HepG2 (cell line): ENCODE measurements around the gene TTLL10. TPM values are rescaled to one million over a fixed set of nuclear protein-coding genes. Genes with fewer than 3 reads are reported as not detected.

Experiments
- AGO1 ChIP-seq: fragments of 200-400 bp; formaldehyde crosslinking; IDR thresholded peaks from 2 replicates; pipeline ENCODE4 v1.6.1; 2017; ENCODE audit warnings: mild to moderate bottlenecking, low read depth, low read length, moderate library complexity; ENCODE audit not compliant: poor library complexity, severe bottlenecking
- ARID4A ChIP-seq: sonication (generic); formaldehyde crosslinking; IDR thresholded peaks from 2 replicates; pipeline ENCODE4 v1.5.0; 2020; ENCODE audit warnings: mild to moderate bottlenecking, missing genetic modification reagents, borderline replicate concordance
- CAMTA2 ChIP-seq: sonication (generic); formaldehyde crosslinking; IDR thresholded peaks from 2 replicates; pipeline ENCODE4 v1.4.0; 2020; ENCODE audit warnings: mild to moderate bottlenecking, missing genetic modification reagents, borderline replicate concordance
- DMAP1 ChIP-seq: IDR thresholded peaks from 2 replicates; pipeline ENCODE4 v1.6.1; 2016
- HNRNPL ChIP-seq: fragments of 200-400 bp; formaldehyde crosslinking; IDR thresholded peaks from 2 replicates; pipeline ENCODE4 v1.6.1; 2017; ENCODE audit warnings: mild to moderate bottlenecking, low read depth, low read length
- SCMH1 ChIP-seq: sonication (generic); formaldehyde crosslinking; IDR thresholded peaks from 2 replicates; pipeline ENCODE4 v1.9.0; 2021; ENCODE audit warnings: missing genetic modification reagents, mild to moderate bottlenecking, borderline replicate concordance
- SMAD1 ChIP-seq: sonication (generic); formaldehyde crosslinking; IDR thresholded peaks from 2 replicates; pipeline ENCODE4 v1.4.0; 2020; ENCODE audit warnings: missing genetic modification reagents, low read depth, mild to moderate bottlenecking, borderline replicate concordance
- SNAI1 ChIP-seq: sonication (generic); formaldehyde crosslinking; IDR thresholded peaks from 2 replicates; pipeline ENCODE4 v1.5.0; 2020; ENCODE audit warnings: mild to moderate bottlenecking, missing genetic modification reagents, borderline replicate concordance
- TAF1 ChIP-seq: sonication (generic); formaldehyde crosslinking; IDR thresholded peaks from 2 replicates; pipeline ENCODE4 v1.4.0; 2020; ENCODE audit warnings: missing genetic modification reagents
- ZNF142 ChIP-seq: sonication (generic); formaldehyde crosslinking; IDR thresholded peaks from 2 replicates; pipeline ENCODE4 v1.4.0; 2020; ENCODE audit warnings: missing genetic modification reagents
- ZNF362 ChIP-seq: sonication (generic); formaldehyde crosslinking; IDR thresholded peaks from 2 replicates; pipeline ENCODE4 v1.4.0; 2020; ENCODE audit warnings: missing genetic modification reagents, mild to moderate bottlenecking, borderline replicate concordance
- ZNF543 ChIP-seq: sonication (generic); formaldehyde crosslinking; IDR thresholded peaks from 2 replicates; pipeline ENCODE4 v1.4.0; 2020; ENCODE audit warnings: mild to moderate bottlenecking, missing genetic modification reagents
- polyA plus RNA-seq, 8 experiments: library from polyadenylated mRNA; depleted of rRNA in 3 of 8; stranded (reverse) in 7 of 8; unstranded in 1 of 8; fragments of >200 nt; fragmentation: Illumina TruSeq in 4 of 8; extraction: Trizol in 4 of 8; gene quantifications; 2 replicates each; pipeline versions ENCODE4 v1.2.1 to v1.2.3, GENCODE V29; 2011 to 2016; ENCODE audit warnings: low read depth in 4 of 8, missing spikeins in 1 of 8, mixed read lengths in 1 of 8; ENCODE audit not compliant: insufficient read depth in 1 of 8
- total RNA-seq, 5 experiments: library from RNA; depleted of rRNA; stranded (reverse); fragments of >200 nt; fragmentation: Illumina TruSeq; extraction: Trizol; gene quantifications; 2 replicates each; pipeline ENCODE4 v1.2.3, GENCODE V29; 2016; ENCODE audit warnings: low read depth in 1 of 5

Gene TTLL10
- total and polyA plus RNA-seq, 2 of the 13 experiments (the other 11 are each of a cell fraction or from before 2014, with no cell fraction given) = not detected

GRCh38 chr1:1128454-1129139 is 45.1 kb upstream of the TTLL10 start (continued):
- no peak for TF ChIP-seq ZNF142 (CRISPR knock-in tag)
- TF ChIP-seq SNAI1 = 0 out of 2 replicates have a peak, but pooled peaks have one; percentile 41
- TF ChIP-seq SMAD1 (CRISPR knock-in tag) = 0 out of 2 replicates have a peak, but pooled peaks have one; percentile 17
- TF ChIP-seq CAMTA2 (CRISPR knock-in tag) = no peak
- peak; percentile 17; the same call in 1 of the 2 replicates for TF ChIP-seq ZNF543 (CRISPR knock-in tag)
- TF ChIP-seq HNRNPL = peak; percentile 72; the same call in 1 of the 2 replicates
- TF ChIP-seq ZNF362 (CRISPR knock-in tag) = no peak
- TF ChIP-seq DMAP1 (CRISPR knock-in tag) = 0 out of 2 replicates have a peak, but pooled peaks have one; percentile 33
- peak; percentile 34 for TF ChIP-seq AGO1
- peak; percentile 64; the same call in 1 of the 2 replicates for TF ChIP-seq ARID4A
- no peak for TF ChIP-seq SCMH1 (CRISPR knock-in tag)
- peak; percentile 63 for TF ChIP-seq TAF1 (CRISPR knock-in tag)
